HG02588 (cell line): Measurements from ENCODE around the gene CFAP45.

Experiments used
- ATAC-seq: cut with Tn5 transposase; IDR thresholded peaks from one replicate; pipeline ENCODE4 v1.9.1; 2021; ENCODE audit warnings: mild to moderate bottlenecking, moderate library complexity; ENCODE audit not compliant: unreplicated experiment

Gene CFAP45

DNA sequence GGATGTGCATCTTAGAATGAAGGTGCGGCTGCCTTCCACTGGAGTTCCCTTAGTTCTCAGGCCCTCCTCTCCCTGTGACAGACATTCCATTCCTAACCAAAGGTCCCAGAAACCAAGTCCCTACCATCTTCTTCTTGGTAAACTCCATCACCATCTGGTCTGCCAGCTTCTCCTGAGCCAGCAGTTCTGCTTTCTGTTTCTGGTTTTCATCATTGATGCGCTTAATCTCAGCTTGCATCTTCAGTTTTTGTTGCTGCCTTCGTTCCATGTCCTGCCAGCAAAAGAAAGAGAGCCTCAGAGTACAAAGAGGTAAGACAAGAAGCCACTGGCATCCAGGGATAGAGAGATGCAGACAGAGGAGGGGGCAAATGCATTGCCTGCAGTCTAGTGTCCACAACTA is 19.5 kb downstream of the CFAP45 start:
- ATAC-seq, result no peak

DNA sequence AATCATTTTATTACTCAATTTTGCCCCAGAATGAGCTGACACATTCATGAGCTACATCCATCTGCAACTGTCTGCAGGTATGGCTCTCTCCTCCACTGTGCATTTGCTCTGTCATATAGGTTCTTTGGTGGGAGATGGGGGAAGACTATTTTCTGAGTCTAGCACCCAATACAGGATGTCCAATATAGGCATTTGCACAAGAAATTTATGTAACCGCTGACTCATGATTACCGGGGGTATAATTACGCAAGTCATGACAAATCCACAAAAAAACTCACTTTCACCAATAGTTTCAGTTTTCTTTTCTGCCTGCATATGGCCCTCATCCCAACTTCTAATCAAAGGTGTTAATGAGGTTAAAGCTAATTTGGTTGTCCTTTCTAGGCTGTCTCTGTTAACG is 20.0 kb downstream of the CFAP45 start:
- no peak for ATAC-seq

DNA sequence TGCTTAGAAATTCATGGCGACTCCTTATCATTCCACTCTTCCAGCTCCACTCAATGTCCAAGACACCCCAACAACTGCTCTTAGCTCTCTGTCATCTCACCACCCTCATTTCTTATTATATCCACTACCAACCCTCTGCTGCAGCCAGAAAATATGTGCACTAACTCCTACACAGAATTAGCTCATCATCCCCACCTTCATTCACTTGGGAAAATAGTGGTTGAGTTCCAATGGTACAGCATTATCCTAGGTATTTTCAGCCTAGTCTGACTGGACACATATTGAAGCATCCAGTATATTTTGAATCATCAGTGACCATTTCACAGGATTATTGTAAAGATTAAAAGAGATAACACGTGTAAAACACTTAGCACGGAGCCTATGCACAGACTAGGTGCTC is 20.8 kb downstream of the CFAP45 start:
- ATAC-seq, result no peak

DNA sequence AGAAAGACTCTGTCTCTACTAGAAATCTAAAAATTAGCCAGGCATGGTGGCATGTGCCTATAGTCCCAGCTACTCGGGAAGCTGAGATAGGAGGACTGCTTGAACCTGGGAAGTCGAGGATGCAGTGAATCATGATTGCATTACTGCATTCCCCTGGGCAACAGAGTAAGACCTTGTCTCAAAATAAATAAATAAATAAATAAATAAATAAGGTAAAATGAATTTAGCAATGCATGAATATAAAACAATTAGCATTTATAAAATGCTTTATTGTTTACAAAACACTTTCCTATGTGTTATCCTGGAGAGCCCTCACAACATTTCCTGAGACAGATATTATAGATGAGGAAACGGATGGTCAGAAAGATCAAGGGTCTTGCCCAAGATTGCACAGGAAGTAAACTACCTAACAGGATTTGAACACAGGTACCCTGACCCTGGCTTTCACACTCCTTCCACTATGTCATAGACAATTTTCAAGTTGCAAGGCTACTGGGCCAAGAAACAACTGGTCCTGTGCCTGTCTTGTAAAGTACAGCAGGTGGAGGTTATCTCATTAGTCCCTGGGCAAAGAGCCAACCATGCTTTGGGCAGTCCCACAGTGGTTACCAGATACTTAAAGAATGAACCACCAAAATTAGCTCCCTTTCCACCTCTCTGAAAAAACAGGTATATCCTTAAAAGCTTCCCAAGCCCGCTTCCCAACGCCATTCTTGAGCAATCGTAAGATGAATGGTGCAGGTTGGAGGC is 22.1 kb downstream of the CFAP45 start:
- no peak for ATAC-seq

DNA sequence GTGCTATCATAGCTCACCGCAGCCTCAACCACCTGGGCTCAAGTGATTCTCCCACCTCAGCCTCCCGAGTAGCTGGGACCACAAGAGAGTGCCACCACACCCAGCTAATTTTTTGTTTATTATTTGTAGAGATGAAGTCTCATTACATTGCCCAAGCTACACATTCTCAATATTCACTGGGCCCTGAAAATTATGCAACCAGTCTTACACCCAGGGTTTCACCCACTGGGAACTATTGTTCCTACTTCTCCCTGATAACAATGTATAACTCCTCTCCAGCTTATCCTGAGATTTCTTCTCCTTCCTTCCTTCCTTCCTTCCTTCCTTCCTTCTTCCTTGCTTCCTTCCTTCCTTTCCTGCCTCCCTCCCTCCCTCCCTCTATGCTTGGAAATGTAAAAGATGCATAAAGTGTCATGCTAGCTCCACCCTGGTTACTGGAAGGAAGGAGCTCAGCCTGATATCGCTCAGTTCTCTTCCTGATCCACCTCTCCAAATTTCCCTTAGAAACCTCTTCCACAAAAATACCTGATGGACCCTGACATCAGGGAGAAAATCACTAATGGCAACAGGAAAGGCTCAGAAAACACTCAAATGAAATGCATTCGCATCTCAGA is 26.3 kb downstream of the CFAP45 start:
- ATAC-seq, result no peak

DNA sequence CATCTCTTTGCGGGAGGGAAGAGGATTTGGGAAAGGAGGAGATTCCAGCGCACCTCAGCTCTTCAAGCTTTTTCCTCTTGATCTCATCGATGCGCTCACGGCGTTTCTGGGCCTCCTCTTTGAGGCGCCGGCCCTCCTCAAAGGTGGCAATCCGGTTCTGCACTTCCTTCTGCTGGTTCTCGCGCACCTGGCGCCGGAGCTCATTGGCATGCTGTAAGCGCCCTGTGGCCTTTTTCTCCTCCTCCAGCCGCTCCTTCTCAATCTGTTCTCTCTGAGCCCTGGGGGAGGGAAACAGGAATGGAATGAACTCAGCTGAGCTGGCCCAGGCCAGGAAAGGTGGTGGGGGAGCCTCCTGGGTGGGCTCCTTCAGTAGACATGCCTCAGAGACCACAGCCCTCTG is 27.1 kb downstream of the CFAP45 start:
- ATAC-seq, result no peak

DNA sequence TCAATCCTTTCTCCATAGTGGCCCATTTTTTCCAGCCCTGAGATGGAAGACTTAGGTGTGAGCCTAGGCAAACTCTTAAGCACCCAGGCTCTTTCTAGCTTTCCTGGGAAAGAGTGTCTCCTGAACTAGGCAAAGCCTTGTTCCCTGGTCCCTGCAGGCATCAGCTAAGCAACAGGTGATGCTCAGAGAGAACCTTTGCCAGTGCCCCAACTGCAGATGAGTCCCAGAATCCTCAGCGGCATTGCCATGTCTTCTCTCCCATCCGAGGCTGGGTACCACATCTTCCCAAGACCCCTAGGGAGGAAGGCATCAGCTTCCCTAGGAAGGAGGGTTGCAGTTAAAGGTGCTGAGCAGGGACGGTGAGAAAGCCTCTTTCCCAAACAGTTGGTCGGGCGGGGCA is 29.3 kb downstream of the CFAP45 start:
- no peak for ATAC-seq

DNA sequence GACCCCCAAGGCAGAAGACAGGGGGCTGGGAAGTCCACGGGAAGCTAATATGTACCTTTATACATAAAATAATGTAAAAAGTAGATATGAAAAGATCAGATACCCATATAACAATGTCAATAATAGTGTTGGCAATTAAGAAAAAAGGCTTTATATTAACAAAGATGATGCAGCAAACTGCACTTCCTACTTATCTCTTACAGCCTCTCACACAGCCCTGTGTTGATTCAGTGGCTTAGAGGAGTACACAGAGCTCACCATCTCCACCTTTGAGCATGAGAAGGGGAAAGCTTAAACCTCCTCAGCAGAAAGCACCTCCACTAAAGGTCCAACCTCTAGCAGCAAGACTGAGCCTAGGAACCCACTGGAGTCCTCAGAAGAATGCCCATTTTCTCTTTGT is 30.4 kb downstream of the CFAP45 start:
- no peak for ATAC-seq

DNA sequence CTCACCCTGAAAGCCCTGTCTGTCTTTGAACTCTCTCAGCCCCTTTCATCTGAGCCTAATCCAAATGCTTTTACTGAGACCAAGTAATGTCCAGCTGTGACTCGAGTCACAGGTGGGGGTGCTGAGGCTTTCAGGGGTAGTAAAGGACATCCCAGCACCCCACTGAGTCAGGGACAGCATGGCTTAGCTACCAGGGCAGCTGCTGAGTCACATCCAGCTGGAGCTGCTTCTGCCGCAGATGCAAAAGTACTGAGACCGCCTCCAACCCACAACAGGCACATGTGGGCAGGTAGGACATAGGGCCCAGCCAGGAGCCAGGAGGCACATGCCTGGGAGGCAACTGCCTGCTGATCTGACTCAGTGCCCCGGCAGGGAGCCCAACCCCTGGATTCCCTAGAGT is 30.8 kb downstream of the CFAP45 start:
- ATAC-seq, result no peak

DNA sequence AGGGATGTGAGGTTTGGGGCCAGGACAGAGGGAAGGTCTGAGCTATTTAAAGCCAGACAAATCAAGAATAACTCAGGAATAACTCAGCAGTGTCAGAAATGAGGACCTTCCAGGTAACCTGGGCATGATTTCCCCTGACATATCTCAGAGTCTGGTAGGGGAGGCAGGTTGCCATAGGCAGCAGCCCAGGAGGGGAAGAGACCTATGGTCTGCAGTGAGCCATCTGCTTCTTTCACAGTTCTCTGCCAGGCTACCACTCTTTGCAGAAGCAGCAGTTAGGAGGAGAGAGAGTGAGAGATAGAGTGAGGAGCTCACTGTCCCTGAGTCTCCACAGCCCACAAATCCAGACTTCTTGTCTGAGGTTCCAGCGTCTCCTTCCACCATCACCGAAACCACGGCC is 31.2 kb downstream of the CFAP45 start:
- no peak for ATAC-seq

DNA sequence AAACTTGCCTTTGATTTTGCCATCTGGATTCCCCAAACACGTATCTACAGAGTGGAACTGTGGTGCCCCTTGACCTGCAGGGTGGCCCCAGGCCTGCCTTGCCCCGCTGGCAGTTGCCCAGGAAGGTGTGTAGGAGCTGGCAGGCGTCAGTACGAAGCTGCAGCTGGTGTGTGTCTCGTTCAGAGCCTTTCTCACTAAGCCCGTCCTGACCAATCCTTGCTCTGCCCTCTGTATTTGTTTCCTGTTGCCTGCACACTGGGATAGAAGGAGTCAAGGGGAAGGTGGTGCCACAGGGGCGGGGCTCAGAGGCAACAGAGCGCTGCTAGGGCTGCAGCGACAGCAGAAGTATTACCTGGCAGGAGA is 32.3 kb downstream of the CFAP45 start:
- no peak for ATAC-seq

DNA sequence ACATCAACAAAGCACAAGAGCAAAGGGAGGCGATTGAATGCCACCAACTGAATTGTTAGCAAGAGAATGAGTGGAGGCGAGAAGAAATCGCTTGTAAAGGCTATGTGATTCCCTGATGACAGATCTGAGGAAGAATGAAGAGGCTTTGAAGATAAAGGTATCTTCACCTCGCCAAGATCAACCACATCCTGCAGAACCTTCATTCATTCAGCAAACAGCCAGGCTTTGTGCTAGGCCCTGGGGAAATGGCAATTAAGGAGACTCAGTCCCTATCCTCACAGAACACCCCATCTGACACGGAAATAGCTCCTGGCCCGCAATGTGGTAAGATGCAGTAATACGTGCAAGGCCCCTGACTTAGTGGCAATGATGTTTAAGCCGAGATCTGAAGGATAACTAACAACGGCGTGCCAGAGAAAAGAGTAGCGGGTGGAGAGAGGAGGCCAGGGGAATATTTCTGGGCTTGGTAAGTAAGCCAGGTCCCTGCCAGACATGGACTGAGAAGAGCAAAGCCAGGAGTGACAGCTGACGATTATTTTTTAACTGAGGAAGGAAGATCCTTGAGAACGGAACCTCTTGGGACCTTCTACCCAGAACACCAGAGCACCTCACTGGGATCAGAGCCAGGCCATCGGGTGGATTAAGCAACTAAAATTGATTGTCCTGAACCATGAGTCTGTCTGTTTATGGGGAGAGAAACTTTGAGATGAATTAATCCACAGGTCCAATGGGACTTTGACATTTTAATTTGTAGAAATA is 32.9 kb downstream of the CFAP45 start:
- ATAC-seq, result no peak

DNA sequence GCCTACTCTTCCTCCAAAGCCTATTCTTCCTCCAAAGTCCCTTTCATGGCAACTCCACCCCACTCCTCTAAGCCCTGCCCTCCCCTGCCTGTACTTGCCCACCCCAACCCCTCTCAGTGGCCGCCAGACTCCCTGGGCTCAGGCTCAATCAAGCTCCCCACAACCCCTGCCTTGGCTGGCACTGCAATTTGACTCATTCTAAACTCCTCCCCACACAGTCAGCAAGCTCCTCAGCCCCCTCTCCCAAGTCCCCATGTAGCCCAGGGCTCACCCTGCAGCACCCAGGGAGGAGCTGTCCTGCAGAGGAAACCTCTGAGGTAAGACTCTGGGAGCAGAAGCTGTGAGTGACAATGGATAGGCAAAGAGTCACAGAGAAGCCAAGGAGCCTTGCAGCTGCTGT is 33.9 kb downstream of the CFAP45 start:
- ATAC-seq, result no peak

DNA sequence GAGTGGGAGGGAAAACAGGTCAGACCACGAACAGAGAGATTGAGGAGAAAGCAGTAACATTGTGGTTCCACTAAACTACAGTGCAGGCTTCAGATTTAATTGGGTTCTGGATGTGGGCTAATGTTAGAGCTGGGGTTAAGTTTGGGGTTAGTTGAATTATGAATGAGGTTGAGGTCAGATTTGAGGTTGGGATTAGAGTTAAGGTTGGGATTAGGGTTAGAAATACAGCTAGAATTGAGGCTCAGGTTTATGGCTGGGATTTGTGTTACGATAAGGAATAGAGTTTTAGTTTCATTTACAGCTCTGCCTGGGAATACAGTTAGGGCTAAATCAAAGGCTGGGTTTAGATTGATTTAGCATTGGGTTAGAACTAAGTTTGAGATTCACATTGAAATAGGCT is 35.7 kb downstream of the CFAP45 start:
- no peak for ATAC-seq

DNA sequence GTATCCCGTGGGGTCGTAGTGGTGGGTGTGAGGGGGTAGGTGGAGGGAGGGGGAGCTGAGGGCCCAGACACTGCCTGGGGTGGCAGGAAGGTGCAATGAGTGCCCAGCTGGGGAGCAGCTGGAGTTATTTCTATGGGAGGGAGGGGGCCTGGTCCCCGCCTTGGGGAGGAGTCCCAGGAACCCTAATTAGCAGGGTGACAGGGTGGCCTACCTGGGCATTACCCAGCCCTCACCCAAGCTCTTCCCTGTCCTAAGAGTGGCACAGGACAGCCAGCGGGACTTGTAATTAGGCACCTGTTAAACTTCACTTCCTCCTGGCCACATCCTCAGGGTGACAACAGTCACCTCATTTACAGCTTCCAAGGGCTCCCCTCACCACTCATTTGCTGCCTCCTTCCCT is 37.4 kb downstream of the CFAP45 start, which contains the start of gene VSIG8:
TSS of gene VSIG8 (minus strand) at position 101 of the 400 bp plus-strand sequence. CDS start 136 bp downstream, outside the sequence.
- ATAC-seq, result no peak

DNA sequence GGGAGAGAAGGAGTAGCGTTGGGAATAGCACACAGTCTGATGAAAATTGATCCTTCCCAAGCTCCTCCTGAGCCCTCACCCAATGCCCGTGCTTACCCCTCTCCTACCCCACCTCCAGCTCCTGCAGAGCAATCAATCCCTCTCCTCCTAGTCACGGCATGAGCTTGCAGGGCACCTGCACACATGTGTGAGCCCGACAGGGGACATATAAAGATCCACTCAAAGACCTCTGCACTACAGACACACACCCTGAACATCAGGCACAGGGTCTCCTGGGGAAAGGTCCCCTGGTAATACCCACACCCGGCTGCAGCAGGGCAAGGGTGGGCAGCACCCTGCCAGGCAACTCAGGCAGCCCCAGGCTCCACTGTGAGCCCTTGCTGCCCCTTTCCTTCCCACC is 37.9 kb downstream of the CFAP45 start:
- ATAC-seq, result no peak

DNA sequence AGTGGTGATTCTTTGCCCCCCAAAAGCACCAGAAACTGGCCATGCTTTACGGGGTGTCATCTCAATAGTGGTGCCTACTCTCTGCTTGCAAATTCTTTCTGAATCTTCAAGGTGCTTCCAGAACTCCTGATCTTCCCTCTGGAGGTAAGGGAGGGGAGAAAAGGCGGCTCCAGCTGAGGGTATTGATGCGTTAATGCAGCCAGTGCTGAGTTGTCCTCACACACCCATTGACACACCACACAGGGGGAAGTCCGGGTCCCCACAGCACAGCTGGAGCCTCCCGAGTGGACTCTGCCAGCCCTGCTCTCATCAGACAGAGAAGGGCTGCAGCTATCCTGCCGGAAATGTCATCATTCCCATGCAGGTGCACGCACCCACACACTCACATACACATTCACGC is 38.7 kb downstream of the CFAP45 start:
- ATAC-seq, result no peak

DNA sequence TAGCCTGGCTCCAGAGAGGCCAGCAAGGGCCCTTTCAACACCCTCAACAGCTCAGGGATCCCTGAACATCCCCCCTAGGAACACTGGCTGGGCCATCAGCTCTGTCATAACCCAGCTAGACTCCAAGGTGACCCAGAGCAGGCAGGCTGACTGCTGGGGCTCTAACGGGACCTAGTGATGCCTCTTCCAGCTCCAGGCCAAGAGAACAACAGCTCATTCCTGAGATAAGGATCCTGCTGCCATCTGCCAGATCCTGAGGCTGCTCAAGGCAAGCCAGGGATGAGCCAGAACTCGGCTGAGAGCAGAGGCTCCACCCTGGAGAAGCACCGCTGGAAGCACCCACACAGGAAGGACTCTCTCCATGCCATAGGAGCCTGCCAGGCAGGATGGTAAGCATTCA is 39.5 kb downstream of the CFAP45 start:
- no peak for ATAC-seq

DNA sequence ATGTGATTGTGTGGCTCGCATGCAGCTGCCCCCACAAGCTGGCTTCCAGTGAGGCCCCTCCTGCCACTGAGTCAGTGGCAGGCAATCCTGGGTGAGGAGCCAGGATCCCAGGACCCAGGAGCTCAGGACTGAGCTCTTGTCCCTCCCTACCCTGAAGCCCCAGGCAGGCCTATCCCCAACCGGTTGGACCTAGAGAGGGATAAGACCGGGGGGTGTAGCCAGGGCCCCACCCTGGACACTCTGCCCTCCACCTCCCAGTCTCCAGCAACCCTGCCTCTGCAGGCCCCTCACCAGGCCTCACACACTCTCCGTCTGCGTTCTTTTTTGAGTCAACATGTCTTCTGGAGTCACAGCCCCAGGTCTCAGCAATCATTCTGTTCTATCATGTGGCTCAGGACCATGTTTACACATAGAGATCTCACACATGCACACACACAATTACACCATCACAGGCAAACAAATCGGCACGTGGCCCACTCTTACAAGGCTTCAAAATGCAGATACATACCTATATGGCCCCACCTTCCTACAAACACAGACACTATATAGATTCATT is 40.1 kb downstream of the CFAP45 start:
- ATAC-seq, result no peak

DNA sequence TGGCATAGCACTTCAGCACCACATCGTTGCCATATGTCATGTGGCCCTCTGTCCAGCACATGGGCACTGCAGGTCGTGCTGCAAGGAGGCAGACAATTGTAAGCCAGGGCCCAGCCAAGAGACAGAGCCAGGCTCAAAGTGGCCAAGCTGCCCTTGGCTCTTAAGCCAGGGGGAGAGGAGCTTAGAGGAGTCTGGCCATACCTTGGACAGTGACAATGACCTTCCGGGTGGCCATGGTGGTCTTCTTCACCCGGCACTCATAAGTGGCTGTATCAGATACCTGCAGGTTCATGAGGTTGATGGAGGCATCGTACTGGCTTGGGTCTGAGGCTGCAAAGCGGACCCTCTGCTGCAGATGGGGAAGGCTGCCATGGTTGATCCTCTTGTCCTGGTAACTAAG is 42.1 kb downstream of the CFAP45 start:
- no peak for ATAC-seq

DNA sequence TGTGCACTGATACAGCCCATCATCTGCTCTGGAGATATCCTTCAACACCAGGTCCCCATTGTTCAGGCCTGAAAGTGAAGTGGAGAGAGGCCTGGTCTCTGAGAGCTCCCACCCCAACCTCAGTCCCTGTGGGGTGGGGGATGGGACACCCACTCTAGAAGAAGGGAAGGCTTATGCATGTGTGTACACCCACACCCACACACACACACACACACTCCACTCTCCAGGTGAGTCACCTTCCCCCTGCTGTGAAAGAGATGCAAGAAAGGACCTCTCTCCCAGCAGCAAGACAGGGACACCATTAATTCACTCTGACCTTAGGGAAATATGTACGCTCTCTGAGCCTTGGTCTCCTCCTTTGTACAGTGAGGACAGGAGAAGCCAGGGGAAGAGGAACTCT is 43.4 kb downstream of the CFAP45 start:
- no peak for ATAC-seq

DNA sequence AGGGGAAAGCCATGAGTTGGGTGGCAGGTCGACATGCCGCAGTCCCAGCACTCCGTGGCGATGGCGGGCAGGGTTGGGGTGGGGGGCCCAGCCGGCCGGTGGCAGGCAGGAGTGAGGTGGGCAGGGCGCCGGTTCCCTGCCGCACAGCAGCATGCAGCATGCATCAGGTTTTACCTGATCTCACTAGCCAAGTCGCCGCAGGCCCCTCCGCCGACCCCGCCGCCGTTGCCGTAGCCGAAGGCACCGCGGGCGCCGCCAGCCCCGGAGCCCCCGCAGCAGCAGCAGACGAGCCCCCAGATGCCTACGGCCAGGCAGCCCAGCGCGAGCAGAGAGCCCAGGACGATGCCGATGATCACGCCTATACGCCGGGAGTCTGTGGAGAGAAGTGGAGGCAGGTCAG is 44.3 kb downstream of the CFAP45 start:
- no peak for ATAC-seq
